ENCODE measurements around the gene COL3A1.

GRCh38 chr2:188973641-188974040 is 532 bp upstream of the COL3A1 start:
- TF ChIP-seq, protein P1, sequence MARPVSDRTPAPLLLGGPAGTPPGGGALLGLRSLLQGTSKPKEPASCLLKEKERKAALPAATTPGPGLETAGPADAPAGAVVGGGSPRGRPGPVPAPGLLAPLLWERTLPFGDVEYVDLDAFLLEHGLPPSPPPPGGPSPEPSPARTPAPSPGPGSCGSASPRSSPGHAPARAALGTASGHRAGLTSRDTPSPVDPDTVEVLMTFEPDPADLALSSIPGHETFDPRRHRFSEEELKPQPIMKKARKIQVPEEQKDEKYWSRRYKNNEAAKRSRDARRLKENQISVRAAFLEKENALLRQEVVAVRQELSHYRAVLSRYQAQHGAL (CRISPR knock-in tag; IDR thresholded peaks at IDR 0.05; ENCODE audit: not compliant biosample characterization) = no peak
- TF ChIP-seq ZNF121 (CRISPR knock-in tag; IDR thresholded peaks at IDR 0.05) (no peak), KLF12 (CRISPR knock-in tag; IDR thresholded peaks at IDR 0.05; ENCODE audit: borderline replicate concordance) (no peak), CTCF (CRISPR knock-in tag; IDR thresholded peaks at IDR 0.05) (no peak), NR3C1 (CRISPR knock-in tag; IDR thresholded peaks at IDR 0.05) (no peak), ARNTL (CRISPR knock-in tag; IDR thresholded peaks at IDR 0.05) (no peak), SMC3 (IDR thresholded peaks at IDR 0.05; ENCODE audit: low read length) (no peak), MIER3 (CRISPR knock-in tag; IDR thresholded peaks at IDR 0.05; ENCODE audit: borderline replicate concordance) (no peak), POLR2A (IDR thresholded peaks at IDR 0.05; ENCODE audit: insufficient read depth in 1 of 2, low read depth in 2 of 2, low read length in 2 of 2) (no peak), MAFG (CRISPR knock-in tag; IDR thresholded peaks at IDR 0.05) (no peak), ZBTB20 (CRISPR knock-in tag; IDR thresholded peaks at IDR 0.05; ENCODE audit: borderline replicate concordance, low read depth) (no peak), ZFP36 (IDR thresholded peaks at IDR 0.05; ENCODE audit: borderline replicate concordance, low read depth, low read length, partially characterized antibody) (no peak), ZBTB33 (CRISPR knock-in tag; IDR thresholded peaks at IDR 0.05) (no peak)
- TF ChIP-seq, protein P2, sequence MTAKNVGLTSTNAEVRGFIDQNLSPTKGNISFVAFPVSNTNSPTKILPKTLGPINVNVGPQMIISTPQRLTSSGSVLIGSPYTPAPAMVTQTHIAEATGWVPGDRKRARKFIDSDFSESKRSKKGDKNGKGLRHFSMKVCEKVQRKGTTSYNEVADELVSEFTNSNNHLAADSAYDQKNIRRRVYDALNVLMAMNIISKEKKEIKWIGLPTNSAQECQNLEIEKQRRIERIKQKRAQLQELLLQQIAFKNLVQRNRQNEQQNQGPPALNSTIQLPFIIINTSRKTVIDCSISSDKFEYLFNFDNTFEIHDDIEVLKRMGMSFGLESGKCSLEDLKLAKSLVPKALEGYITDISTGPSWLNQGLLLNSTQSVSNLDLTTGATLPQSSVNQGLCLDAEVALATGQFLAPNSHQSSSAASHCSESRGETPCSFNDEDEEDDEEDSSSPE (CRISPR knock-in tag; IDR thresholded peaks at IDR 0.05) = no peak
